Middle frontal gyrus (tissue), 1 donor: ENCODE data around the gene ATP10D.
"Not testable (repeated sequence)": the region's sequence is repeated elsewhere in the genome, so short reads cannot be mapped to it uniquely, and the experiment has no call there.

Experiments used
- DNase-seq: peaks from one replicate; pipeline ENCODE4 v3.0.0-alpha.2; 2015; ENCODE audit warnings: low spot score; ENCODE audit errors: extremely low spot score

Gene ATP10D

DNA sequence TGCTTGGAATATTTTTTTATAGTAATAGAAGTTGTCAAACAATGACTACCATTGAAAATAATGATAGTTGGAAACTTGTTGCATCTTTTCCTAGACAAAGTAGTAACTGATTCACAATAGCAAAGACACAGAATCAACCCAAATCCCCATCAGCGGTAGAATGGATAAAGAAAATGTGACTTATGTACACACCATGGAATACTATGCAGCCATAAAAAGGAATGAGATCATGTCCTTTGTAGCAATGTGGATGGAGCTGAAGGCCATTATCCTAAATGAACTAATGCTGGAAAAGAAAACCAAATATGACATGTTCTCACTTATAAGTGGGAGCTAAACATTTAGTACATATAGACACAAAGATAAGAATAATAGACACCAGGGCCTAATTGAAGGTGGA is 49.7 kb downstream of the ATP10D start:
- DNase-seq: no peak

DNA sequence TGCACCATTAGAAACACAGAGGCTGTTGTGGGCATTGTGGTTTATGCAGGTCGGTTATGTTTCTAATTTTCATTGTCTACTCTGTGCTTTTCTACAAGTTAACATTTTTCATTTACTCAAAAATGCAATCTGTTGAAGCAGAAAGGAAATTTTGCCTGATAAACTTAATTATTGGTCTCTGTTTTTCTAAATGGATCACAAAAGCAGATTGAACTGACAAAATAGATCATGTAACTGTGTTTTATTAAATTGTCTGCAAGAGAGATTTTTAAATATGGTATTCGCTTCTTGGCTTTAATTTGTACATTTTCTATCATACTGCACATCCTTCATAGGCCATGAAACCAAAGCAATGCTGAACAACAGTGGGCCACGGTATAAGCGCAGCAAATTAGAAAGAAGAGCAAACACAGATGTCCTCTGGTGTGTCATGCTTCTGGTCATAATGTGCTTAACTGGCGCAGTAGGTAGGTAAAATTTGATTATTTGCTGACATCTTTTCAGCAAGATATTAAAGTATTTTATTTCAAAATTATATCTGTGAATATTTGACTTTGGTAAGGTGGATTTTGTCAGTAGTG is 50.6 kb downstream of the ATP10D start:
- DNase-seq: no peak

DNA sequence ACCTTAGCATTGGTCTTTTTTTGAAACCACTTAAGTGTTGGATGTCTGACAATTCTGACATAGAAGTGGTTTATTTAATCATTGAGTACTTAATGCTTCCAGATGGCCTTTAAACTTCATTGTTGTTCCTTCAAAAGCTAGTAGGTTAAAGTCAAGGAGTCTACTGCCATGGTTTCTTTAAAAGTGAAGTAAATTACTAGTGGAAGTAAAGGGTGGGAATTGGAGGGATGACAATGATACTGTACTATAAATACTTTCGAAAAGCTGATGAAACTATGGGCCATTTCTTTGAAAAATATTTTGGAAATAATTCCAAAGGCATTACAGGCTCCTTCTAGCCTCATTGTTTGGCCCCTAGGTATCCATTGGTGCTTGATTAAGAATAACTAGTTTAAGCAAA is 51.9 kb downstream of the ATP10D start:
- no peak for DNase-seq

DNA sequence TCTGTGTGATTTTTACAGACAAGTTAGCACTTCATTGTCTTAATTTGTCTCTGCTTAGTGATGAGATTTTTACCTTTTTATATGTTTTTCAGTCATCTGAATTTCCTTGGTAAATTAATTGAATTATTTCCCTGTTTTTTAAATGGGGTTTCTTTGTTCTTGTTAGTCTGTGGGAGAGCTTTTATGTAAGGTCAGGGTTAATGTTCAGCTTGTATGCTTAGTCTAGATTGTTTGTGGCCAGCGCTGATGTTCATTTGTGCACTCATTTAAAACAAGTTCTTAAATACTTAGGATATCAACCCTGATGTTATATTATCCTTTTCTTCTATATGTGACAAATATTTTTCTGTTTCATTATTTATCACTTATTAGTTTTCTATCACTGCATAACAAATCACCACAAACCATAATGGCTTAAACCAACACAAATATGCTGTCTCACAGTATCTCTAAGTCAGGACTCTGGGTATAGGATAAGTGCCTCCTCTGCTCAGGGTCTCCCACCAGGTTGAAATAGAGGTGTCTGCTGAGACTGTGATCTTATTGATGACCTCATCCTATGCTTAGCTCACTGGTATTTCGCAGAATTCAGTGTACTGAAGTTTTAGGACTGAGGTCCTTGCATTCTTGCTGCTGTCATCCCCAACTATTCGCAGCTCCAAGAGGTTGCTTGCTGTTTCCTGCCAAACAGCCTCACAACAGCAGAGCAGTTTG is 53.2 kb downstream of the ATP10D start:
- no peak for DNase-seq

DNA sequence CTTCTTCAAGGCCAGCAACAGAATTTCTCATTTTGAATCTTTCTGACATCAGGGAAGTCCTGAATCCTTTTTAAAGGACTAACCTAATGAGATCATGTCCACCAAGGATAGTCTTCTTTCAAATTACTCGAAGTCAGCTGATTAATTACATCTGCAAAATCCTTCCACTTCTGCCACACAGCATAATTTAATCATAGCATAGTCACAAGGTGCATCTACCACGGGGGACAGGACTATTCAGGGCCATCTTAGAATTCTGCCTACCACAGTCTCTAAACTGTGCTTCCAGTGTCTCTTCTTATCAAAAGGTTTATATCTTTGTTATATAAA is 53.7 kb downstream of the ATP10D start:
- no peak for DNase-seq

DNA sequence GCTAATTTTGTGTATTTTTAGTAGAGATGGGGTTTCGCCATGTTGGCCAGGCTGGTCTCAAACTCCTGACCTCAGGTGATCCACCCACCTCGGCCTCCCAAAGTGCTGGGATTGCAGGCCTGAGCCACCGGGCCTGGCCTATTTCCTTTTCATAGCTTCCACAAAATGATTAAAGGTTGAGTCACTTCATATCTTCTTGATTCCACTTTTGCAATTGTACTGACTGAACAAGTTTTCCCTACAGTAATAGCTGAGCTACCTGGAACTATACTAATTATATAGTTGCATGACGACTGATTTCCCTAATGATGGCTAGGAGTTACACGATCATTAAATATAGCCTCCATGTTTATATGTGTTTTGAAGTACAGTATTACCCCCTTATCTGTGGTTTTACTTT is 57.6 kb downstream of the ATP10D start:
- DNase-seq: not testable (repeated sequence)

DNA sequence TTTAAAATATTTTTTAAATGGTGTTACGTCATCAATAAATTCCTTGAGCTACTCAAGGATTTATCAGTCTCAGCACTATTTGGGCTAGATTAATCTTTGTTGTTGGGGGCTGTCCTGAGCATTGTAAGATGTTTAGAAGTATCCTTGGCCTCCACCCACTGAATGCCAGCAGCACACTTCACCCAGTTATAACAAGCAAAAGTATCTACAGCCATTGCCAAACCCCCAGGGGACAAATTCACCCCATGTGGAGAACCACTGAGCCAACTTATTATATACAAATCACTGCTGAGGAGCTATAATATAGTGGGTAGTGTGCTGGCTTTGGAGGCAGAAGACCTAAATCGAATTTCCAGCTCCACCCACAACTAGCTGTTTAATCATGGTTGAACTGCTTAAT is 58.3 kb downstream of the ATP10D start:
- DNase-seq: no peak

DNA sequence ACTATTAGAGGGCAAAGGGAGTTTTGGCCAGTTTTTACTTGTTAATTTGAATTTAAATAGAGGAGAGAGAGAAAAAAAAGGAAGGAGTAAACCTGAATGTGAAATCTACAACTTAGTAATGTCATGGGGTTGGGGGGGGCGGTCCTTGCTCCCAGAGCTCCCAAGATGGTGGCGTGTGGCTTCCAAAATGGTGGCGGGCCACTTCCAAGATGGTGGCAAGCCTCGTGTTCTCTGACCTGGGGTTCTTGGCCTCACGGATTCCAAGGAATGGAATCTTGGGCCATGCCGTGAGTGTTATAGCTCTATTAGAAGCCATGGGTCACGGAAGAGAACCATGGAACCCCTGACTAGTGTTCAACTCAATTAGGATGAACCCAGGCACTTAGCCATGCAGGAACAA is 65.3 kb downstream of the ATP10D start:
- DNase-seq: not testable (repeated sequence)

DNA sequence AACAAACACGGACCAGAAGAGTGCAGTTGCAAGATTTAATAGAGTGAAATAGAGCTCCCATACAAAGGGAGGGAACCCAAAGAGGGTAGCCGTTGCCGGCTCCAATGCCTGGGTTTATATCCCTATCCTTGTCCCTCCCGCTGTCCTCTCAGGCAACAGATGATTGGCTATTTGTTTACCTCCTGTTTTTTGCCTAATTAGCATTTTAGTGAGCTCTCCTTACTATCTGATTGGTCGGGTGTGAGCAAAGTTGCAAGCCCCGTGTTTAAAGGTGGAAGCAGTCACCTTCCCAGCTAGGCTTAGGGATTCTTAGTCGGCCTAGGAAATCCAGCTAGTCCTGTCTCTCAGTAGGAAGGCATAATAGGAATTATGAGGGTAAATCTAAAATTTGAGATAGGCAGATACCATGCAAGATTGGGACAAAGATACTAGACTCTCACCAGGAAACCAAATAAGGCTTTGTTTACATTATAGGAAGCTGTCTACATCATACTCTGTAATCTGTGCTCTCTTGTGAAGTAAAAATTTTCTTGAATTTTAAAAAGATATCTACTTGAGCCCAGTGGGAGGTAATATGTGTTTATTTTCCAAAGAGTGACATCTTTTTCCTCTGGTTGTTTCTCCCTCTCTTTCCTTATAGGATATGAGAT is 65.9 kb downstream of the ATP10D start:
- no peak for DNase-seq

DNA sequence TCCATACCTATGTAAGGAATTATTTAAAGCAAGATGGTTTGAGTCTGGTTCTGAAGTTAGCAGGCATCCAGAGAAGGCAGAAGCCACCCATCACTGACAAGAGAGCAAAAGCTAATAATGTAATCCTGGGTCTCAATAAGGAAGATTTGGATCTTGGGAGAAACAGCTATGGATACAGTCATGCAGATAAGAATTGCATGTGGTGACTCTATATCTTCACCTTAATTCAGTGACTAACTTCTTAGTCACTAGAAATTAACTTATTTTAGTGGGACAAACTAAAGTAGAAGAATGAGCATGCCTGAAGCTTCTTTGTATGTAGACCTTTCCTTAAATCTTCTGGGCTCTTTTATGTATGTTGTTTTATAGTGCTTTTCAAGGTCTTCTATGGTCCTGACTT is 66.6 kb downstream of the ATP10D start:
- no peak for DNase-seq

DNA sequence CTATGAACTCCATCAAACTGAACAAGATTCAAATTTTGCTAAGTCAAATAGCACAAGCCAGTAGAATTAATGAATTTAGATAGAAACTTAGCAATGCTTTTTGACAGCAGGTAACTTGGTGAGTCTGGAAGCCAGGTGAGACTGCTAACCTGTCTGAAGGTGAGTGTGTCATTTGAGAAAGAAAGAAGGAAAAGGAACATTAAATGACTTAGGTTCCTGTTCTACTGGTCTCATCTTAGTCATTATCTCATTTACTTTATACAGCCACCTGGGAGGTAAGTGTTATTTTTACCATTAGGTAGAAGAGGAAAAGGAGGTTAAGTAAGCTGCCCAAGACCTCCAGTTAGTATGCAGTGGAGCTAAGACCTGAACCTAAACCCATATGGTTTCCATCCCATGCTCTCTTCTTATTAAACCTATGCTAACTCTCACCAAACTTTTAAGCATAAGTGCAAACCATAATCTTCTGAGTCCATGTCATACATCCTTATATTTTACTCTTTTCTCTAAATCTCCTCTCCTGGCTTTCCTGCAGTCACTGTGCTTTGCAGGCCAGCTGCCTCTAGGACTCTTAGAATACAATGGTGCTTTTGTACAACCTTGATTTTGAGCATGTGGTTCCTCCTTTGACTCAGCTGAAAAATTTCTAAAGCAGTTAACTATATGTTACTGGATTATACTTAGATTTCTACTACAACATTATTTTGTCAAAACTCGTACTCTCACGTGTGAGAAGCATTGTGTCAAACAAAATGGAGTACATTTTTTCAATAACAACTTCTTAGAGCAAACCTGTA is 68.5 kb downstream of the ATP10D start:
- DNase-seq: no peak

DNA sequence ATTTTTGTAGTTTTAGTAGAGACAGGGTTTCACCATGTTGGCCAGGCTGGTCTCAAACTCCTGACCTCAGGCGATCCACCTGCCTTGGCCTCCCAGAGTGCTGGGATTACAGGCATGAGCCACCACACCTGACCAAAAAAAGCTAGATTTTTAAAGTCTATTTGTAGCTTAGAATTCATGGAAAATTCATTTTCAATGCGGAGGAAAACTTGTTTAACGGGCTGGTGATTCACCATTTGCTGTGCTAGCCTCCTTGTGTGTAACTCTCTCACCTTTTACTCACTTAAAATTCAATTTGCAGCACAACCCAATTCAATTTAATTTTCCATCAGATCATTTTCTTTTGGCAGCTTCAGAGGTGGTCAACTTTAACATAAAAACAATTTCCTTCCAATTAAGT is 70.8 kb downstream of the ATP10D start:
- not testable (repeated sequence) for DNase-seq

DNA sequence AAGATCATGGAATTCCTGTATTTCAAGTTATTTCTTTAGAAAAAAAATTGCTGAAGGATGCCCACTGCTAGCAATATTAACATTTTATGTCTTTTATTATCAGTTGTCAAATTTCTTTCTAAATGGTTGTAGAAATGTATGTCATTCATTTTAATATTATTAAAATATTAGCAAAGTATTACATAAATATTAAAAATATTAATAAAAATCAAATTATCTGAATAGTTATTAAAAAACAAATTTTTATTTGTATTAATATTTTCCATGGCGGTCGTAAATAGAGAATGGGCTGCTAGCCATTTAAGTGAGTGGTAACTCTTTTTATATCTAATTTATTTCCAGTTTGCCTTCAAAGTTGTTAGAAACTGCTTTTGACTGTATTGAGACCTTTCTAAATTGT is 72.2 kb downstream of the ATP10D start:
- no peak for DNase-seq

DNA sequence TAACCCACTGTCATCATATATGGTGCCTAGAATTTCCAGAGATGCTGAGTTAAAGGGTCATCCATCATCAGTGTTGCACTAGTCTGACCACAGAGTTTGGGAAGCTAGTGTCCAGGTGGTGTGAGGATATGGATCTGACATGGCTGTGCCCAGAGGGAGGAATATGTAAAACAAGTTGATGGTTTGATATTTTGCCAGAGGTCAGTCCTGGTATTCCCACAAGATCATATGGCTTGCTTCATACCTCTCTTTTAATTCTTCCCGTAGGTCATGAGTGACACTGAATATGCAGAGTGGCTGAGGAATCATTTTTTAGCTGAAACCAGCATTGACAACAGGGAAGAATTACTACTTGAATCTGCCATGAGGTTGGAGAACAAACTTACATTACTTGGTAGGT is 75.6 kb downstream of the ATP10D start:
- DNase-seq: no peak

DNA sequence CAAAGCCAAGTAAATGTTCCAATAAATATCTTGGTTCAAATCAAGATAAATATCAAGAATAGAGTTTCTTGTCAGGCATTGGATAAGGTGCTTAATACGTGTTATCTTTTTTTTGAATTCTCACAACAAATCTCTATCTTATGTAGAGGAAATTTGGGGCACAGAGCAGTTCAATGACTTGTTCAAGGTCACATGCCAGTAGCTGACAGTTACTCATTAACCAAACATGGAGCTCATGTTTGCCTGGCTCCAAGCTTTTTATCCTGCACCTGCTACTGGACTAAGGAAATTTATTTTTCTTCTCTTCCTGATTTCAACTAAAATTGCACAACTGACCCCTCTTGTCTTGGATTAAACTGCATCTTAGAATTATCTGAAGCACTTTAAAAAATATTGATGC is 76.3 kb downstream of the ATP10D start:
- no peak for DNase-seq

DNA sequence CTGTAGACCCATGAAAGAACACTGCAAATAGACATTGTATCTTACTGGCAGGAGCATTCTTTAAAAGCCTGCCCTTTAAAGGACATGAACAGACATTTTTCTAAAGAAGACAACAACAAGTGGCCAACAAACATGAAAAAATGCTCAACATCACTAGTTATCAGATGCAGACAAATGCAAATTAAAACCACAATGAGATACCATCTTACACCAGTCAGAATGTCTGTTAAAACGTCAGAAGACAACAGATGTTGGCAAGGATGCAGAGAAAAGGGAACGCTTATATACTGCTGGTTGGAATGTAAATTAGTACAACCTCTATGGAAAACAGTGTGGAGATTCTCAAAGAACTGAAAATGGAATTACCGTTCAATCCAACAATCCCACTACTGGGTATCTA is 77.2 kb downstream of the ATP10D start:
- DNase-seq: no peak

DNA sequence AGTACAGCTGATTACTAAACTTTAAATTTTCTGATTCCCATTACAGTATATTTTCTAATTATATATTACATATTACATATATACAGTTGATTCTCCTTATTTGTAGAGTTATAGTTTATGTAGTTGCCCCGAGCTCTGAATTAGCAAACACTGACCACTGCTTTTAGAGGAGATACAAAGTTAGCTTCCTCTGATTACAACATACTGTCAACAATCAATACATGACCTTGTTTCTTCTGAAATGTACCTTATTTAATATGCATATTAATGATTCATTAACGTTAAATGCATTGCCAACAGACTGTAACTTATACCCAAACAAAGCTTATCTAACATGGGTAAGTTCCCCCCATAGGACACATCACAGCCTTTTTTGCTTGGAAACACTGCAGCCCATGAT is 81.5 kb downstream of the ATP10D start:
- no peak for DNase-seq

DNA sequence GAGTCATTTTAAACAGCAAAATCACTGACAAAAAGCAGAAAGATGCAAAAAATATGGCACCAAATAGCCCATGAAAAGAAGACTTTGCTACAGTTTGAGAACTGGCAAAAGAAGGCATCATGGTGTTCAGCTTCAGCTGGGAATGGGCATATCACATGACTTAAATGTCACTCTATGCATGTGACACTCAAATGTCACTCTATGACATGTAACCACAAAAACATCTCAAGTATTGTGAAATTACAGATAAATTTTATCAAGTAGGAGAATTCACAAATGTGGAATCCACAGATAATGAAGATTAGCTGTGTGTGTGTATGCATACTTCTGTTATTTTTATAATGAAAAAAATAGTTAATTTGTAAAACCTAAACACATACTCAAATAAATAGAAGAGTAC is 81.9 kb downstream of the ATP10D start:
- no peak for DNase-seq

DNA sequence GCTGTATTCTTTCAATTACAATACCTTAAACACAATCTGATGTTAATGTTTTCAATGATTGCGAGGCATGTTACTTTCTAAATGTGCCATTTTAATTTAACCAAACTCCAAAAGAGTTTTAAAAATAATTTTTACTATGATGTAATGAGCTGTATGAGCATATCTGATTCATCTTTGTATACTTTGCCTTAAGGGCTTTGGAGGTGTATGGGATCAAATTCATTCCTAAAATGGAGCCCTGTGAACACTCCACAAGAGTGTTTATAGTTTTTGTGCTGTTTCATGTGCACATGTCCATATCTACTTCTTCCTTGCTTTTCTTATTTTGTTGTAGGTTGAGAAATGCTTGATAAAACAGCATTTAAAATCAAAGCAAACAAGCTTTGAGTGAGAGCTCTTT is 82.4 kb downstream of the ATP10D start:
- no peak for DNase-seq

DNA sequence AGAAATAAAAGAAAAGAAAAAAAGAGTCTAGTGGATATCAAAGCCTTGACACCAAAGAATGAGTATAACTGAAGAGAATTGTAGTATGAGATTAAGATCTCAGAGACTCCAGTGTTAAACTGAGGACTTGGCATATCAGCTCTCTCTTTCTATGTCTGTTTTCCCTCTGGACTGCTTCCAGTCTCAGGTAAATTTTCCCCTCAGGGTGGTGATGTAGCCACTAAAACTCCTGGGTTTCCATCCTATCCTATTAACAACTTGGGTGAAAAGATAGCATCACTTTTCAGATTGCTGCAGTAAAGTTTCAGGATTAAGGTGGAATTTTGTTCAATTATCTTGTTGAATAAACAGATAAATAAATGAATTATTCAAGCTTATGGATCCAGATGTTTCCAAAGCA is 85.7 kb downstream of the ATP10D start:
- DNase-seq: no peak

DNA sequence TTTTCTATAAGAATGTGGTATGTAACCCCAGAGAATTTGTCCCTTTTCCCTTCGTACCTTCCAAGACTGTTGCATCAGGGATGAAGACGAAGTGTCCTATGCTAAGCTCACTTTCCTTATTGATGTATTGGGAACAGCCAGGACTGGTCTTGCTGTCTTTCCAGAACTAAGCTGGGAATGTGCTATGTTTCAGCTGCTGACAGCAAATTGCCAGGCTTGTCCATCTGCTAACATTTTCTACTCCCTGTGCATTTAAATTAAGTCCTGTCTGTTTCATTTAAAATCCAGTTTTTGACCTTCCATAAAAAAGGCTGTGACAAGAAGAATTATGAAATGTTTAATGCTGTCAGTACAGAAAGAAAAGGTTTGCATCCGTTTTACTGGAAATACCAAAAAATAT is 87.9 kb downstream of the ATP10D start:
- DNase-seq: no peak

DNA sequence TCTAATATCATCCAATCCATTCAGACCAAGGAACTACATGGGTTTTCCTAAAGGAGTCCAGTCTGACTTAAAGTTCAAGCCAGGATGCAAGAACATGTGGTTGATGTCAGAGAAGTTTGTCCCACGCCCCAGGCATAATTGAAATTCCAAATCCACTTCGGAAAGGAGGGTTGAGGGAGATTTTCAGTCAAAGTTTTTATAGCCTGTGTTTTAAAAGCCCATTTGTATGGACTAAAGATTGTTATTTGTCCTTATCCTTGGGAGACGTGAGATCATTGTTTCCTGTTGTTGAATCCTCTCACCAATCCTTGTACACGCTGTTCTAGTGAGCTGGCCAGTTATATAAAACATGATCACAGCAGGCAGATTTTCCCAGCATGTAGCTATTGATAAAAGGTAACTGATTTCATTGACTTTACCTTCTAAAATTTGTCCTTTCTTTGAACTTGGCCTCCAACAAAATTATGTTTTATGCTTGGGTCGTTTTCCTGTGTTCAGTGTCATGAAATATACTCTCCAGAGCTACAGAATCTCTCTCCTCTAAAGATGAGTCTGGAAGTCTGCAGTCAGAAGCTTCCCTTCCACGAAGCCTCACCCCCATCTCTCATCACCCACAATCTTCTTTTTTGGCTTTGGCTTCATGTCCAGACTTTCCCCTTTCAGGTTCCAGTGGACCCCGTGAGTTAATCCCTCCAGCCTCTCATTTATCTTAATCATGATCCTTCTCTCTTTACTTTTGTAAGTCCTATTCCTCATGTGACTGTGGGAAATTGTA is 92.9 kb downstream of the ATP10D start:
- DNase-seq: no peak
